Parathyroid adenoma (tissue), 2 donors: ENCODE measurements around the gene TBCEL.

ENCODE experiments used
- H2AFZ ChIP-seq: fragments of 300-600 bp; sonication (generic); one replicate; pipeline ENCODE4 v1.7.0; 2017; ENCODE audit warnings: antibody characterized with exemption, mild to moderate bottlenecking
- H3K27ac ChIP-seq: fragments of 300-600 bp; sonication (generic); one replicate; pipeline ENCODE4 v1.7.0; 2017
- H3K27me3 ChIP-seq: fragments of 300-600 bp; sonication (generic); one replicate; pipeline ENCODE4 v1.7.0; 2017; ENCODE audit warnings: low read length; ENCODE audit not compliant: control insufficient read depth, insufficient read depth
- H3K36me3 ChIP-seq: fragments of 300-600 bp; sonication (generic); one replicate; pipeline ENCODE4 v1.7.0; 2017; ENCODE audit warnings: low read length; ENCODE audit not compliant: control insufficient read depth, insufficient read depth
- H3K4me1 ChIP-seq: fragments of 300-600 bp; sonication (generic); one replicate; pipeline ENCODE4 v1.7.0; 2017; ENCODE audit warnings: control low read depth
- H3K4me2 ChIP-seq: fragments of 300-600 bp; sonication (generic); one replicate; pipeline ENCODE4 v1.7.0; 2017; ENCODE audit warnings: low read length
- H3K4me3 ChIP-seq: fragments of 300-600 bp; sonication (generic); one replicate; pipeline ENCODE4 v1.7.0; 2017; ENCODE audit warnings: low read depth, low read length
- H3K79me2 ChIP-seq: fragments of 300-600 bp; sonication (generic); one replicate; pipeline ENCODE4 v1.7.0; 2017; ENCODE audit warnings: control low read depth
- H3K9ac ChIP-seq: fragments of 300-600 bp; sonication (generic); one replicate; pipeline ENCODE4 v1.7.0; 2017; ENCODE audit warnings: mild to moderate bottlenecking
- H3K9me3 ChIP-seq: fragments of 300-600 bp; sonication (generic); one replicate; pipeline ENCODE4 v1.7.0; 2017; ENCODE audit warnings: low read length; ENCODE audit not compliant: control insufficient read depth
- CTCF ChIP-seq: fragments of 300-600 bp; sonication (generic); IDR thresholded peaks from one replicate; pipeline ENCODE4 v1.7.0; 2017; ENCODE audit warnings: antibody characterized with exemption, mild to moderate bottlenecking
- donor health status: primary hyperparathyroidism.

TBCEL gene

GRCh38 chr11:121095561-121095960 lies 71.7 kb downstream of the TBCEL start:
- Histone ChIP-seq H3K79me2 (no peaks in the 10 kb centered on the region), H2AFZ (no peak overlapping the region), H3K27ac (no peak overlapping the region), H3K27me3 (no peaks in the 10 kb centered on the region), H3K4me3 (no peak overlapping the region), H3K4me2 (no peak overlapping the region), H3K4me1 (no peaks in the 10 kb centered on the region), H3K9ac (no peak overlapping the region), H3K36me3 (no peaks in the 10 kb centered on the region), H3K9me3 (no peaks in the 10 kb centered on the region)
- TF ChIP-seq CTCF = no peak

DNA sequence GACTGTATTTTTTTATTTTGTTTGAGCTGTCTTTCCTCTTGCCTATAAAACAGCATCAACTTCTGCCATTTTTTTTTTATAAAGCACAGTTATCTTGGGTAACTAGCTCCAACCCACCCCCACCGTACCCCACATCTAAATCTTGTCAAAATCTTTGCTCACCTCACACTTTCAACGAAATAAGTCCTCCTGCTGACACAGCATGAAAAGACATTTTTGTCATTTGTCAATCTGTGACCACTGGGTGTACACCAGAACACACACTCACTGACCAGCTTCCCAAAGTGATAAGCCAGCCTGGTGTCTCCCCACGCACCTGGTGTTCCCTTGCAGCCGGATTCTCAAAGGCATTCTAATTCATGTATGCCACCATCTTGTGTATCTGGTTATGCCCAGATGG lies 75.5 kb downstream of the TBCEL start:
- no peak for TF ChIP-seq CTCF
- no peaks in the 10 kb centered on the region for H3K4me1 ChIP-seq
- no peak overlapping the region for H3K9ac ChIP-seq
- H2AFZ ChIP-seq = no peak overlapping the region
- no peaks in the 10 kb centered on the region for H3K27me3 ChIP-seq
- no peaks in the 10 kb centered on the region for H3K9me3 ChIP-seq
- no peak overlapping the region for H3K4me3 ChIP-seq
- no peaks in the 10 kb centered on the region for H3K79me2 ChIP-seq
- H3K4me2 ChIP-seq = no peak overlapping the region
- no peaks in the 10 kb centered on the region for H3K36me3 ChIP-seq
- H3K27ac ChIP-seq = no peak overlapping the region

GRCh38 chr11:121099885-121100284 lies 76.0 kb downstream of the TBCEL start:
- no peak for TF ChIP-seq CTCF

DNA sequence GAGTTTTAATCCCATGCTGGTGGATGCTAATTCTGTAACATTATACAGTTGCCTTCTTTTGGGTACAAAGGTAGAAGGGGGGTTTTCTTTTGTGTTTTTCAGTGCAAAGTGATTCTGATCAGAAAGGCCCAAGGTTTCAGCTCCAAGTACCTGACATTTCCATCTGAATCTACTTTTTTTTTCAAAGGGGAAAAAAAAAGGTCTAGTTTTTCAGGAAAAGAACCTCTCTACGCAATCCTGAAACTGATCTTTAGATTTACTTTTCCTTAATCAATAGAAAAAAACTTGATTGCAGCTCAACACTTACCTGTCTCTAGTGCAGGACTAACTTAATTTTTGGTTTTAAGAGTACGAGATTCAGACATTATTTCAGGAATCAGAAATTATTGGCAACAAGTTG lies 77.0 kb downstream of the TBCEL start, which contains the start of gene TECTA:
TSS of gene TECTA (plus strand) at position 301 of the 400 bp plus-strand sequence. CDS start 1,423 bp downstream, outside the sequence.
- Histone ChIP-seq H3K9ac (no peak within 1 kb of the TSS), H3K36me3 (no peaks in the 10 kb centered on the region), H3K4me1 (no peaks in the 10 kb centered on the region), H3K4me2 (no peak within 1 kb of the TSS), H3K4me3 (no peak within 1 kb of the TSS), H3K9me3 (no peaks in the 10 kb centered on the region), H3K79me2 (no peaks in the 10 kb centered on the region), H2AFZ (no peak within 1 kb of the TSS), H3K27ac (no peak within 1 kb of the TSS), H3K27me3 (no peaks in the 10 kb centered on the region)
- TF ChIP-seq CTCF = no peak

More at GRCh38 chr11:121099885-121100284, 76.0 kb downstream of the TBCEL start:
- Histone ChIP-seq H3K9me3 (no peaks in the 10 kb centered on the region), H3K4me3 (no peak overlapping the region), H3K4me1 (no peaks in the 10 kb centered on the region), H3K36me3 (no peaks in the 10 kb centered on the region), H3K27ac (no peak overlapping the region), H3K9ac (no peak overlapping the region), H3K4me2 (no peak overlapping the region), H2AFZ (no peak overlapping the region), H3K79me2 (no peaks in the 10 kb centered on the region), H3K27me3 (no peaks in the 10 kb centered on the region)

DNA sequence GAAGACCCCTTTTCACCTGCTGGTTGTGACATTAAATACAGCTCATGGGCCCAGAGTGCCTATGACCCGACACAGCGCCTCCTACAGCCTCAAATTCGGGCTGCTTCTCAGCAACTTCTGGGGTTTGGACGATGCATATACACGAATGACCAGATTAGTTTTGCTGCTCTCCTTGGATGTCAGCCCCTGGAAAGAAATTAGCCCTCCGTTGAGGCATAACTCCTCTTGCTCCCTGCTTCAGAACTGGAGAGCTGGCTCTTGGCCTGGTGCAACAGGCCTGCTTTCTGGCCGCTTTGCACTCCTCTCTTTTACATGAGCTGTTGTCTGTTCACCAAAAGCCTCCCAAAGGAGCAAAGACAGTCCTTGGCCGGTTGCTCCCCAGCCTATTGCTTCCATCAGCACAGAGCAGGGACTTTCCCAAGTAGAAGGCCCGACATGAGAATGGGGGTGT lies 80.4 kb downstream of the TBCEL start:
- Histone ChIP-seq H3K4me3 (no peak overlapping the region), H3K9ac (no peak overlapping the region), H3K36me3 (no peaks in the 10 kb centered on the region), H3K27me3 (no peaks in the 10 kb centered on the region), H2AFZ (no peak overlapping the region), H3K27ac (no peak overlapping the region), H3K4me2 (no peak overlapping the region), H3K9me3 (no peaks in the 10 kb centered on the region), H3K79me2 (no peaks in the 10 kb centered on the region), H3K4me1 (no peaks in the 10 kb centered on the region)
- no peak for TF ChIP-seq CTCF
